H1 (cell line): Measurements from ENCODE around the gene FGF19. TPM values are rescaled to one million over a fixed set of nuclear protein-coding genes. Genes with fewer than 3 reads are reported as not detected.

Source experiments
- CTCF ChIA-PET: fragments of 300-600 bp; sonication (Branson Sonifier 250); formaldehyde crosslinking; loops from one replicate; lab custom pipeline; 2021; ENCODE audit not compliant: partially characterized antibody; lab: Charles Lee
- POLR2A ChIA-PET: fragments of 300-600 bp; sonication (Branson Sonifier 250); formaldehyde crosslinking; loops from one replicate; lab custom pipeline; 2021; ENCODE audit warnings: inconsistent platforms; ENCODE audit not compliant: partially characterized antibody; lab: Charles Lee
- DNase-seq, 2 experiments: peaks; one replicate each; pipeline versions ENCODE4 v3.0.0 to v3.0.0-alpha.2; 2010 to 2022; ENCODE audit warnings: low spot score in 2 of 2, low read depth in 1 of 2, mixed read lengths in 1 of 2
- FAIRE-seq: peaks from 2 replicates; lab custom pipeline; 2011; peaks lifted over from hg19 to GRCh38; lab: Jason Lieb, UNC
- H2AFZ ChIP-seq: 2 replicates; pipeline ENCODE4 v1.8.1; 2012; ENCODE audit warnings: low read length, inconsistent platforms
- H2AK5ac ChIP-seq: 2 replicates; pipeline ENCODE4 v1.6.1; 2013; ENCODE audit warnings: low read depth, low read length
- H2BK120ac ChIP-seq: replicated peaks from 2 replicates; pipeline ENCODE3; 2013; ENCODE audit warnings: low read depth, low read length, inconsistent platforms
- H2BK12ac ChIP-seq: 2 replicates; pipeline ENCODE4 v1.6.1; 2013; ENCODE audit warnings: low read depth, low read length
- H2BK15ac ChIP-seq: 2 replicates; pipeline ENCODE4 v1.6.1; 2013; ENCODE audit warnings: low read length
- H2BK20ac ChIP-seq: 2 replicates; pipeline ENCODE4 v1.6.1; 2013; ENCODE audit warnings: low read length
- H2BK5ac ChIP-seq: 2 replicates; pipeline ENCODE4 v1.6.1; 2013; ENCODE audit warnings: low read depth, low read length
- H3K14ac ChIP-seq: 2 replicates; pipeline ENCODE4 v1.6.1; 2013; ENCODE audit warnings: inconsistent platforms; ENCODE audit not compliant: insufficient read length
- H3K18ac ChIP-seq: 2 replicates; pipeline ENCODE4 v1.6.1; 2013; ENCODE audit warnings: low read length; ENCODE audit errors: extremely low read depth
- H3K23ac ChIP-seq: 2 replicates; pipeline ENCODE4 v1.6.1; 2013; ENCODE audit warnings: inconsistent platforms; ENCODE audit not compliant: insufficient read length
- H3K23me2 ChIP-seq: 2 replicates; pipeline ENCODE4 v1.6.1; 2013; ENCODE audit warnings: low read depth, low read length
- H3K27ac ChIP-seq: 2 replicates; pipeline ENCODE4 v1.6.1; 2011; ENCODE audit warnings: low read depth, low read length, inconsistent platforms
- H3K27me3 ChIP-seq, 4 experiments: replicated peaks in 1 of 4; 1 replicate in 1 of 4; 2 replicates in 3 of 4; pipeline versions ENCODE4 v1.6.1 to v1.8.1; 2011 to 2013; ENCODE audit warnings: low read length in 3 of 4, mild to moderate bottlenecking in 3 of 4, inconsistent platforms in 2 of 4, mixed read lengths in 2 of 4, moderate library complexity in 1 of 4; ENCODE audit not compliant: control insufficient read depth in 3 of 4, insufficient read depth in 3 of 4; ENCODE audit errors: extremely low read depth in 1 of 4
- H3K36me3 ChIP-seq, 4 experiments: 2 replicates each; pipeline versions ENCODE4 v1.6.1 to v1.8.1; 2011 to 2013; ENCODE audit warnings: mild to moderate bottlenecking in 4 of 4, low read length in 3 of 4, moderate library complexity in 2 of 4, control low read depth in 1 of 4, inconsistent platforms in 1 of 4; ENCODE audit not compliant: insufficient read depth in 4 of 4, control insufficient read depth in 2 of 4
- H3K4ac ChIP-seq: replicated peaks from 2 replicates; pipeline ENCODE3; 2013; ENCODE audit warnings: low read length, low read depth, mixed read lengths, inconsistent platforms; ENCODE audit not compliant: insufficient read length
- H3K4me1 ChIP-seq, 4 experiments: replicated peaks in 1 of 4; 1 replicate in 1 of 4; 2 replicates in 3 of 4; pipeline versions ENCODE4 v1.6.1 to v1.8.1; 2011 to 2013; ENCODE audit warnings: low read length in 3 of 4, inconsistent platforms in 2 of 4, mixed read lengths in 1 of 4; ENCODE audit not compliant: insufficient read depth in 4 of 4, control insufficient read depth in 3 of 4
- H3K4me2 ChIP-seq, 2 experiments: 2 replicates each; pipeline versions ENCODE4 v1.6.1 to v1.8.1; 2011 to 2013; ENCODE audit warnings: low read depth in 2 of 2, low read length in 2 of 2, control low read depth in 1 of 2, inconsistent platforms in 1 of 2, mild to moderate bottlenecking in 1 of 2; ENCODE audit not compliant: insufficient read depth in 1 of 2
- H3K4me3 ChIP-seq, 4 experiments: fragments of 200-600, 300-600 bp in 1 of 4; sonication (generic), shearing (Covaris generic), sonication (Bioruptor Twin) in 1 of 4; 2 replicates each; pipeline versions ENCODE4 v1.5.1 to v1.8.1; 2011 to 2016; ENCODE audit warnings: low read length in 4 of 4, low read depth in 3 of 4, control low read depth in 2 of 4, inconsistent platforms in 2 of 4, mild to moderate bottlenecking in 2 of 4, mixed read lengths in 1 of 4, moderate library complexity in 1 of 4; ENCODE audit not compliant: insufficient read depth in 2 of 4; ENCODE audit errors: extremely low read depth in 1 of 4
- H3K56ac ChIP-seq: replicated peaks from 2 replicates; pipeline ENCODE3; 2013; ENCODE audit warnings: low read depth, mild to moderate bottlenecking, mixed read lengths, low read length, inconsistent platforms; ENCODE audit not compliant: insufficient read length
- H3K79me1 ChIP-seq: 2 replicates; pipeline ENCODE4 v1.6.1; 2013; ENCODE audit warnings: low read depth, low read length, control low read depth
- H3K79me2 ChIP-seq, 2 experiments: 2 replicates each; pipeline versions ENCODE4 v1.6.1 to v1.8.1; 2012 to 2013; ENCODE audit warnings: low read length in 2 of 2, mild to moderate bottlenecking in 2 of 2, inconsistent platforms in 1 of 2; ENCODE audit not compliant: insufficient read depth in 2 of 2, control insufficient read depth in 1 of 2
- H3K9ac ChIP-seq, 4 experiments: replicated peaks in 1 of 4; 1 replicate in 1 of 4; 2 replicates in 3 of 4; pipeline versions ENCODE4 v1.6.1 to v1.8.1; 2011 to 2013; ENCODE audit warnings: low read depth in 3 of 4, low read length in 3 of 4, control low read depth in 2 of 4, mild to moderate bottlenecking in 2 of 4, moderate library complexity in 2 of 4, inconsistent platforms in 1 of 4; ENCODE audit errors: extremely low read depth in 1 of 4
- H3K9me3 ChIP-seq, 2 experiments: 2 replicates each; pipeline versions ENCODE4 v1.6.1 to v1.8.1; 2012 to 2013; ENCODE audit warnings: mild to moderate bottlenecking in 2 of 2, moderate library complexity in 2 of 2, control low read depth in 1 of 2, inconsistent platforms in 1 of 2, low read depth in 1 of 2, low read length in 1 of 2, mixed read lengths in 1 of 2; ENCODE audit not compliant: insufficient read depth in 2 of 2
- H4K20me1 ChIP-seq, 2 experiments: replicated peaks in 1 of 2; 2 replicates each; pipeline versions ENCODE3 to v1.8.1; 2011 to 2013; ENCODE audit warnings: inconsistent platforms in 2 of 2, low read length in 2 of 2, mild to moderate bottlenecking in 1 of 2; ENCODE audit not compliant: insufficient read depth in 2 of 2, control insufficient read depth in 1 of 2
- H4K5ac ChIP-seq: 2 replicates; pipeline ENCODE4 v1.6.1; 2013; ENCODE audit warnings: low read length, low read depth, mixed read lengths, inconsistent platforms; ENCODE audit not compliant: insufficient read length
- H4K8ac ChIP-seq: 2 replicates; pipeline ENCODE4 v1.8.0; 2013; ENCODE audit warnings: mild to moderate bottlenecking, moderate library complexity, low read length, inconsistent platforms; ENCODE audit not compliant: insufficient read depth; ENCODE audit errors: extremely low read depth
- H4K91ac ChIP-seq: replicated peaks from 2 replicates; pipeline ENCODE3; 2013; ENCODE audit warnings: low read length, mixed read lengths, inconsistent platforms; ENCODE audit not compliant: insufficient read length
- ASH2L ChIP-seq: fragments of 200-600, 300-600 bp; sonication (generic); IDR thresholded peaks from one replicate; pipeline ENCODE4 v1.7.1; 2017; ENCODE audit warnings: low read length
- BCL11A ChIP-seq, 2 experiments: IDR thresholded peaks; one replicate each; pipeline ENCODE4 v1.6.1; 2011; ENCODE audit warnings: low read depth in 2 of 2, low read length in 2 of 2, mild to moderate bottlenecking in 2 of 2
- CBX5 ChIP-seq: fragments of 300-800, 300-1000 bp; sonication (generic); IDR thresholded peaks from 2 replicates; pipeline ENCODE4 v1.7.1; 2016; ENCODE audit warnings: antibody characterized with exemption, low read length, low read depth
- CHD1 ChIP-seq: IDR thresholded peaks from 2 replicates; pipeline ENCODE4 v1.6.1; 2012; ENCODE audit warnings: low read depth, low read length, improper control_type of control experiment
- JUN ChIP-seq: IDR thresholded peaks from 2 replicates; pipeline ENCODE4 v1.6.1; 2011; ENCODE audit warnings: low read depth, mild to moderate bottlenecking, improper control_type of control experiment, low read length
- MAFK ChIP-seq: IDR thresholded peaks from 2 replicates; pipeline ENCODE4 v1.6.1; 2012; ENCODE audit warnings: low read depth, mild to moderate bottlenecking, improper control_type of control experiment, low read length
- RBBP5 ChIP-seq: IDR thresholded peaks from 2 replicates; pipeline ENCODE4 v1.7.1; 2012; ENCODE audit warnings: low read depth, mild to moderate bottlenecking, inconsistent platforms, low read length, moderate library complexity, borderline replicate concordance
- RNF2 ChIP-seq: fragments of 200-900, 300-1000 bp; sonication (generic); IDR thresholded peaks from 2 replicates; pipeline ENCODE4 v1.7.1; 2016; ENCODE audit warnings: borderline replicate concordance, low read depth, mild to moderate bottlenecking, antibody characterized with exemption, low read length; ENCODE audit not compliant: poor library complexity, severe bottlenecking; ENCODE audit errors: missing control alignments
- SIRT6 ChIP-seq: IDR thresholded peaks from one replicate; pipeline ENCODE4 v1.7.1; 2012; ENCODE audit warnings: low read length, inconsistent platforms
- TAF7 ChIP-seq: optimal IDR thresholded peaks from 2 replicates; pipeline ENCODE3; 2011; ENCODE audit warnings: low read depth, mild to moderate bottlenecking, inconsistent platforms, low read length, moderate library complexity, borderline replicate concordance
- USF2 ChIP-seq: IDR thresholded peaks from 2 replicates; pipeline ENCODE4 v1.6.1; 2011; ENCODE audit warnings: low read length, improper control_type of control experiment
- ZNF274 ChIP-seq: IDR thresholded peaks from 2 replicates; pipeline ENCODE4 v1.7.0; 2012; ENCODE audit warnings: low read length, borderline replicate concordance; ENCODE audit errors: extremely low read depth
- WGBS, 2 experiments: shearing (Covaris generic) in 1 of 2; methylation state at CpG; one replicate each; pipeline versions ENCODE4 v1.1.6 to v1.1.7; 2013 to 2015; ENCODE audit warnings: low lambda C conversion rate in 2 of 2, mixed read lengths in 2 of 2, inconsistent platforms in 1 of 2, low coverage in 1 of 2, missing lambda C conversion rate in 1 of 2; ENCODE audit not compliant: insufficient replicate concordance in 2 of 2, insufficient coverage in 1 of 2, insufficient read length in 1 of 2; ENCODE audit errors: extremely low coverage in 1 of 2, missing lambda C conversion rate in 1 of 2; 5-methylcytosine and 5-hydroxymethylcytosine counted together
- polyA plus RNA-seq, 7 experiments: library from polyadenylated mRNA; depleted of rRNA in 3 of 7; stranded (reverse) in 5 of 7; unstranded in 2 of 7; fragments of >200 nt in 5 of 7; fragments of 200-250 nt in 2 of 7; gene quantifications; 1 replicate in 5 of 7; 2 replicates in 1 of 7; 4 replicates in 1 of 7; pipeline versions ENCODE4 v1.2.1 to v1.2.3, GENCODE V29; 2011 to 2013; ENCODE audit warnings: missing spikeins in 2 of 7, mixed read lengths in 2 of 7
- total RNA-seq: library from RNA; stranded (reverse); fragmentation: NEBNext Ultra II Directional; extraction: Animal tissue kit (Norgen Biotek cat#: 25700); gene quantifications from 2 replicates; pipeline ENCODE4 v1.2.1, GENCODE V29; 2021

The FGF19 gene
- total and polyA plus RNA-seq, 2 of the 8 experiments (the other 6 are each of a cell fraction or from before 2014, with no cell fraction given): 9.6 to 14.8 TPM

- H3K56ac ChIP-seq: no peak overlapping the region
- no peak overlapping the region for H4K5ac ChIP-seq
- no peaks in the 10 kb centered on the region for H3K79me1 ChIP-seq
- H3K36me3 ChIP-seq: no peaks in the 10 kb centered on the region
- H3K27ac ChIP-seq: no peak overlapping the region
- no peak overlapping the region for H2BK120ac ChIP-seq
- no peak overlapping the region for H3K9ac ChIP-seq
- H2BK12ac ChIP-seq: no peak overlapping the region
- CTCF ChIA-PET: interaction anchor here (0.8 to 20.5 kb wide), 35 partner anchors 9 to 192 kb away, joined by 3 to 197 read pairs (median 5); no protein-coding TSS in a partner anchor
- peak overlapping the region in 1 of 4 experiments; percentile 14; a peak in 1 of 8 replicates for H3K4me3 ChIP-seq
- no peaks in the 10 kb centered on the region for H3K79me2 ChIP-seq
- peaks cover 0 to 10% (median 2%) of the 10 kb centered on the region in 4 experiments; a peak in 5 of 7 replicates for H3K4me1 ChIP-seq
- peak overlapping the region; percentile 78; the same call in 1 of the 2 replicates for H3K18ac ChIP-seq
- no peak overlapping the region for H2BK20ac ChIP-seq
- H2AFZ ChIP-seq: 0 out of 2 replicates have a peak overlapping the region, but pooled peaks have one; percentile 48
- H3K23ac ChIP-seq: no peak overlapping the region
- H4K91ac ChIP-seq: peak overlapping the region; percentile 69
- H3K14ac ChIP-seq: no peak overlapping the region
- WGBS, 2 experiments: 14% methylated on average over 13 of the region's 13 CpGs; no CpG with 5 or more reads in 1 of the 2 experiments
- peaks cover 0 to 19% (median 13%) of the 10 kb centered on the region in 4 experiments; a peak in 5 of 7 replicates for H3K27me3 ChIP-seq
- peak overlapping the region in 1 of 2 experiments; percentile 35; a peak in 1 of 4 replicates for H3K4me2 ChIP-seq
- H2AK5ac ChIP-seq: no peak overlapping the region
- peak; percentile 77 to 84 for DNase-seq
- no peaks in the 10 kb centered on the region for H3K9me3 ChIP-seq
- H4K8ac ChIP-seq: peak overlapping the region; percentile 78
- H2BK15ac ChIP-seq: no peak overlapping the region; the same call in 1 of the 2 replicates
- H3K4ac ChIP-seq: no peak overlapping the region
- POLR2A ChIA-PET: interaction anchor here (0.9 to 2.0 kb wide), 4 partner anchors 14 to 80 kb away, joined by 3 to 6 read pairs (median 3); no protein-coding TSS in a partner anchor
- H3K23me2 ChIP-seq: no peaks in the 10 kb centered on the region; the same call in 1 of the 2 replicates
- no peak for FAIRE-seq
- no peak overlapping the region; the same call in 1 of the 2 replicates for H2BK5ac ChIP-seq
- no peaks in the 10 kb centered on the region for H4K20me1 ChIP-seq
- TF ChIP-seq ASH2L (no peak), RNF2 (no peak), ZNF274 (no peak), BCL11A (IDR thresholded peaks at IDR 0.05; ENCODE audit: low read depth in 2 of 2, low read length in 2 of 2) (no peak), CBX5 (no peak), CHD1 (no peak), MAFK (no peak; the same call in 1 of the 2 replicates), TAF7 (no peak), RBBP5 (no peak), SIRT6 (no peak), USF2 (0 out of 2 replicates have a peak, but pooled peaks have one; percentile 3), JUN (no peak)
These were observed 14.3 kb upstream of the FGF19 start for GRCh38 chr11:69718147-69718546.
